Left lung (tissue), 10 donors: ENCODE results near the gene CTNNBIP1. TPM values are rescaled to one million over a fixed set of nuclear protein-coding genes. Genes with fewer than 3 reads are reported as not detected.

ENCODE experiments used
- ATAC-seq: fragments of 200-7000 bp; cut with Tn5 transposase; one replicate; pipeline ENCODE4 v1.9.1; 2020; ENCODE audit warnings: moderate library complexity
- DNase-seq, 4 donors: peaks; one replicate each; pipeline ENCODE4 v3.0.0-alpha.2; 2013 to 2020
- H3K27ac ChIP-seq, 2 donors: fragments of 200-600 bp; sonication (generic) in 1 of 2; one replicate each; pipeline versions ENCODE4 v1.5.0 to v1.8.0; 2020 to 2021
- H3K27me3 ChIP-seq, 2 donors: fragments of 200-600 bp; sonication (generic) in 1 of 2; one replicate each; pipeline versions ENCODE4 v1.5.0 to v1.8.0; 2020 to 2021
- H3K36me3 ChIP-seq, 2 donors: fragments of 200-600 bp; sonication (generic) in 1 of 2; one replicate each; pipeline versions ENCODE4 v1.5.0 to v1.8.0; 2020 to 2021
- H3K4me1 ChIP-seq, 2 donors: fragments of 200-600 bp; one replicate each; pipeline ENCODE4 v1.8.0; 2021
- H3K4me3 ChIP-seq, 2 donors: fragments of 200-600 bp; sonication (generic) in 1 of 2; one replicate each; pipeline versions ENCODE4 v1.5.0 to v1.8.0; 2020 to 2021; ENCODE audit warnings: mild to moderate bottlenecking in 1 of 2
- H3K9me3 ChIP-seq, 2 donors: fragments of 200-600 bp; sonication (generic) in 1 of 2; one replicate each; pipeline versions ENCODE4 v1.5.0 to v1.8.0; 2020 to 2021
- CTCF ChIP-seq, 2 donors: fragments of 200-600 bp; sonication (generic) in 1 of 2; IDR thresholded peaks; one replicate each; pipeline versions ENCODE4 v1.5.0 to v1.8.0; 2021; ENCODE audit warnings: antibody characterized with exemption in 2 of 2
- intact Hi-C, 2 donors: fragments of 100-400 bp; cut with DNase I; formaldehyde crosslinking; loops; one replicate each; pipeline versions ENCODE4 v1.11.2 to v1.14.2; 2022
- polyA plus RNA-seq, 6 donors: library from polyadenylated mRNA; unstranded; fragments of 120-200 nt; gene quantifications; one replicate each; pipeline ENCODE4 v1.2.1, GENCODE V29; 2013; ENCODE audit not compliant: insufficient read length in 6 of 6
- total RNA-seq, 2 donors: library from RNA; stranded (reverse); fragmentation: NEBNext Ultra II Directional; extraction: Animal tissue kit (Norgen Biotek cat#: 25700); gene quantifications; one replicate each; pipeline ENCODE4 v1.2.1, GENCODE V29; 2021
- donor health status: DM: no; HTN: yes; CAD: no.
- donor health status: DM: no; HTN: no; CAD: no.

Gene CTNNBIP1
- total and polyA plus RNA-seq, 8 donors = 30.2 to 57.1 (median 48.0) TPM

- Histone ChIP-seq H3K4me3 (no peak overlapping the region), H3K9me3 (no peaks in the 10 kb centered on the region), H3K27me3 (no peaks in the 10 kb centered on the region), H3K36me3 (peaks cover 0 to 16% of the 10 kb centered on the region in 2 donors), H3K4me1 (peaks cover 12 to 23% of the 10 kb centered on the region in 2 donors), H3K27ac (no peak overlapping the region)
- ATAC-seq (no peak), DNase-seq (peak in 1 of 4 donors; percentile 36)
- intact Hi-C loops = no loop called here
- no peak for TF ChIP-seq CTCF (IDR thresholded peaks at IDR 0.05)
These were observed 23.9 kb downstream of the CTNNBIP1 start for GRCh38 chr1:9886092-9886742.

GRCh38 chr1:9884805-9885204, 25.3 kb downstream of the CTNNBIP1 start:
- peaks cover 1 to 8% of the 10 kb centered on the region in 2 donors for H3K4me1 ChIP-seq
- TF ChIP-seq CTCF (IDR thresholded peaks at IDR 0.05) = no peak

GRCh38 chr1:9883585-9884449, 26.3 kb downstream of the CTNNBIP1 start:
- H3K36me3 ChIP-seq = peaks cover 0 to 16% of the 10 kb centered on the region in 2 donors
- TF ChIP-seq CTCF (IDR thresholded peaks at IDR 0.05) = no peak
- no peak for ATAC-seq
- no peak overlapping the region for H3K27ac ChIP-seq
- intact Hi-C loops = no loop called here
- H3K4me1 ChIP-seq = peaks cover 0 to under 1% of the 10 kb centered on the region in 2 donors
- no peak for DNase-seq
- no peak overlapping the region for H3K4me3 ChIP-seq
- no peaks in the 10 kb centered on the region for H3K9me3 ChIP-seq
- no peaks in the 10 kb centered on the region for H3K27me3 ChIP-seq

More at GRCh38 chr1:9884805-9885204, 25.3 kb downstream of the CTNNBIP1 start:
- H3K27ac ChIP-seq = no peak overlapping the region
- ATAC-seq = no peak
- no peaks in the 10 kb centered on the region for H3K27me3 ChIP-seq
- H3K4me3 ChIP-seq = no peak overlapping the region
- H3K9me3 ChIP-seq = no peaks in the 10 kb centered on the region
- no peak for DNase-seq
- intact Hi-C loops = no loop called here
- H3K36me3 ChIP-seq = peaks cover 0 to 16% of the 10 kb centered on the region in 2 donors

GRCh38 chr1:9882945-9883303, 27.1 kb downstream of the CTNNBIP1 start:
- TF ChIP-seq CTCF (IDR thresholded peaks at IDR 0.05) = no peak
- peaks cover 0 to 16% of the 10 kb centered on the region in 2 donors for H3K36me3 ChIP-seq
- DNase-seq = peak in 1 of 4 donors; percentile 63
- H3K4me3 ChIP-seq = no peak overlapping the region
- intact Hi-C loops = no loop called here
- no peaks in the 10 kb centered on the region for H3K27me3 ChIP-seq
- H3K4me1 ChIP-seq = no peaks in the 10 kb centered on the region
- no peak for ATAC-seq
- H3K27ac ChIP-seq = no peak overlapping the region
- H3K9me3 ChIP-seq = no peaks in the 10 kb centered on the region

- DNase-seq (peak in 1 of 4 donors; percentile 34), ATAC-seq (no peak)
- no peaks in the 10 kb centered on the region for H3K4me1 ChIP-seq
- peaks cover 0 to 16% of the 10 kb centered on the region in 2 donors for H3K36me3 ChIP-seq
- intact Hi-C loops = no loop called here
- H3K27me3 ChIP-seq = no peaks in the 10 kb centered on the region
- TF ChIP-seq CTCF (IDR thresholded peaks at IDR 0.05) = no peak
- no peak overlapping the region for H3K27ac ChIP-seq
- H3K4me3 ChIP-seq = no peak overlapping the region
- H3K9me3 ChIP-seq = no peaks in the 10 kb centered on the region
These were observed 27.6 kb downstream of the CTNNBIP1 start for GRCh38 chr1:9882296-9882944.
